WTC11 (cell line): ENCODE results near the gene ZBTB44. TPM values are rescaled to one million over a fixed set of nuclear protein-coding genes. Genes with fewer than 3 reads are reported as not detected.
"Not testable (repeated sequence)": the region's sequence is repeated elsewhere in the genome, so short reads cannot be mapped to it uniquely, and the experiment has no call there.

Source experiments
- ATAC-seq: fragments of 200-7000 bp; cut with Tn5 transposase; 2 replicates; pipeline ENCODE4 v1.10.0; 2021; ENCODE audit warnings: mild to moderate bottlenecking, moderate library complexity
- CTCF ChIA-PET: fragments of 300-600 bp; sonication (Branson Sonifier 250); formaldehyde crosslinking; loops from one replicate; lab custom pipeline; 2021; ENCODE audit warnings: antibody characterized with exemption; lab: Charles Lee
- POLR2A ChIA-PET: fragments of 350-600 bp; sonication (Branson Sonifier 250); formaldehyde crosslinking; loops from one replicate; lab custom pipeline; 2021; ENCODE audit warnings: antibody characterized with exemption; lab: Charles Lee
- DNase-seq: peaks from one replicate; pipeline ENCODE4 v3.0.0; 2021; ENCODE audit warnings: low spot score
- H3K27ac Mint-ChIP-seq: 2 replicates; pipeline ENCODE4 v1.8.0; 2021; ENCODE audit warnings: mixed read lengths
- H3K27me3 Mint-ChIP-seq: 2 replicates; pipeline ENCODE4 v1.8.0; 2021; ENCODE audit warnings: low read depth, mild to moderate bottlenecking, moderate library complexity, mixed read lengths
- H3K36me3 Mint-ChIP-seq: 2 replicates; pipeline ENCODE4 v1.8.0; 2021; ENCODE audit warnings: mixed read lengths
- H3K4me1 Mint-ChIP-seq: 2 replicates; pipeline ENCODE4 v1.8.0; 2022; ENCODE audit warnings: mixed read lengths
- H3K4me3 Mint-ChIP-seq: 2 replicates; pipeline ENCODE4 v1.8.0; 2021; ENCODE audit warnings: mild to moderate bottlenecking, moderate library complexity, mixed read lengths
- H3K9me3 Mint-ChIP-seq: 2 replicates; pipeline ENCODE4 v1.8.0; 2021; ENCODE audit warnings: mixed read lengths
- ARID4B ChIP-seq: sonication (generic); formaldehyde crosslinking; IDR thresholded peaks from 2 replicates; pipeline ENCODE4 v1.8.0; 2023; ENCODE audit warnings: missing genetic modification reagents, mild to moderate bottlenecking, borderline replicate concordance
- FOXK1 ChIP-seq: sonication (generic); formaldehyde crosslinking; IDR thresholded peaks from 2 replicates; pipeline ENCODE4 v1.8.0; 2022; ENCODE audit warnings: mild to moderate bottlenecking, moderate library complexity, missing genetic modification reagents
- GABPB1 ChIP-seq: sonication (generic); formaldehyde crosslinking; IDR thresholded peaks from 2 replicates; pipeline ENCODE4 v1.8.1; 2023; ENCODE audit warnings: mild to moderate bottlenecking, missing genetic modification reagents
- GTF2I ChIP-seq: fragments of 250-450 bp; sonication (Bioruptor Pico); conservative IDR thresholded peaks from 2 replicates; pipeline ENCODE4 v1.4.0; 2021; ENCODE audit warnings: mild to moderate bottlenecking
- HMGA2 ChIP-seq: fragments of 250-450 bp; sonication (Bioruptor Pico); IDR thresholded peaks from 2 replicates; pipeline ENCODE4 v1.4.0; 2021; ENCODE audit warnings: mild to moderate bottlenecking, moderate library complexity
- IRF2 ChIP-seq: sonication (generic); formaldehyde crosslinking; IDR thresholded peaks from 2 replicates; pipeline ENCODE4 v1.8.0; 2022; ENCODE audit warnings: low read depth, missing genetic modification reagents, borderline replicate concordance
- KAT7 ChIP-seq: sonication (generic); formaldehyde crosslinking; IDR thresholded peaks from 2 replicates; pipeline ENCODE4 v1.8.1; 2023; ENCODE audit warnings: missing genetic modification reagents, mild to moderate bottlenecking, borderline replicate concordance
- MAX ChIP-seq: sonication (generic); formaldehyde crosslinking; IDR thresholded peaks from 2 replicates; pipeline ENCODE4 v1.8.0; 2022; ENCODE audit warnings: mild to moderate bottlenecking, missing genetic modification reagents
- MXD4 ChIP-seq: fragments of 250-450 bp; sonication (Bioruptor Pico); IDR thresholded peaks from 2 replicates; pipeline ENCODE4 v1.8.0; 2021; ENCODE audit warnings: mild to moderate bottlenecking, moderate library complexity, borderline replicate concordance
- NR3C1 ChIP-seq: sonication (generic); formaldehyde crosslinking; conservative IDR thresholded peaks from 2 replicates; pipeline ENCODE4 v1.8.1; 2023; ENCODE audit warnings: low read depth, mild to moderate bottlenecking, missing genetic modification reagents
- PRDM15 ChIP-seq: sonication (generic); formaldehyde crosslinking; IDR thresholded peaks from 2 replicates; pipeline ENCODE4 v1.8.0; 2022; ENCODE audit warnings: missing genetic modification reagents
- SMAD4 ChIP-seq: sonication (generic); formaldehyde crosslinking; IDR thresholded peaks from 2 replicates; pipeline ENCODE4 v1.8.0; 2022; ENCODE audit warnings: mild to moderate bottlenecking, missing genetic modification reagents
- TCF7 ChIP-seq: sonication (generic); formaldehyde crosslinking; IDR thresholded peaks from 2 replicates; pipeline ENCODE4 v1.8.0; 2022; ENCODE audit warnings: mild to moderate bottlenecking, low read depth, missing genetic modification reagents, moderate library complexity
- ZBTB43 ChIP-seq: sonication (generic); formaldehyde crosslinking; IDR thresholded peaks from 2 replicates; pipeline ENCODE4 v1.8.1; 2023; ENCODE audit warnings: mild to moderate bottlenecking, missing genetic modification reagents
- ZNF263 ChIP-seq: sonication (generic); formaldehyde crosslinking; IDR thresholded peaks from 2 replicates; pipeline ENCODE4 v1.8.1; 2022; ENCODE audit warnings: low read depth, mild to moderate bottlenecking, moderate library complexity, missing genetic modification reagents
- total RNA-seq: library from RNA; stranded (reverse); gene quantifications from 3 replicates; pipeline ENCODE4 v1.2.3, GENCODE V29; 2021
- TF ChIP-seq, protein P1 (sequence below): sonication (generic); formaldehyde crosslinking; IDR thresholded peaks from 2 replicates; pipeline ENCODE4 v1.8.0; 2022; ENCODE audit warnings: mild to moderate bottlenecking, missing genetic modification reagents
- TF ChIP-seq, protein P2 (sequence below): sonication (generic); formaldehyde crosslinking; conservative IDR thresholded peaks from 2 replicates; pipeline ENCODE4 v1.8.1; 2023; ENCODE audit warnings: mild to moderate bottlenecking, low read depth, missing genetic modification reagents, moderate library complexity

The ZBTB44 gene
- total RNA-seq, 1 experiment from 2014 or later, result 107 TPM

- TF ChIP-seq ARID4B (CRISPR knock-in tag) (no peak), FOXK1 (no peak)
Measured at GRCh38 chr11:130282111-130282510, 32.6 kb downstream of the ZBTB44 start (continued).

- H3K36me3 Mint-ChIP-seq, H3K27ac Mint-ChIP-seq, H3K4me3 Mint-ChIP-seq, POLR2A ChIA-PET, CTCF ChIA-PET, H3K9me3 Mint-ChIP-seq, H3K27me3 Mint-ChIP-seq, ATAC-seq, DNase-seq: not testable (repeated sequence)
- TF ChIP-seq HMGA2 (CRISPR knock-in tag), result peak; percentile 14; the same call in 1 of the 2 replicates
- peaks cover 26% of the 10 kb centered on the region for H3K4me1 Mint-ChIP-seq
Measured at GRCh38 chr11:130281341-130281740, 33.4 kb downstream of the ZBTB44 start.

DNA sequence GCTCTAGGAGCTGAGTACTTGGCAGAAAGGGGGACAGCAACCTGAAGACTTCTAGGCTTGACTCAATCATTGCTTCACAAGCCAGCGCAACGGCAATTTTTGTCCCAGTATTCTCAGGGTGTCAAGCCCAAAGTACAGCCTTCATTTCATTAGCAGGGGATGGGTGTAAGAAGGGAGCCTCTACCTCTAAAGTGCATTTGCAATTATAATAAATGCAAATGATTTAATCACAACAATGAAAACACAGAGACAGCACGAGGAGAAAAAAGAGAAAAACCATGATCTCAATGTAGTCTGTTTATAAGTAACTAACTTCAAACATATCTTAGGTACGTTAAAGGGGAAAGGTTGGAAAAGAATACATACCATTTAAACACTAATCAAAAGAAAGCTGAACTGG is 34.7 kb downstream of the ZBTB44 start:
- Mint-ChIP-seq H3K27ac (peak overlapping the region; percentile 59), H3K4me3 (no peak overlapping the region), H3K4me1 (peaks cover 21% of the 10 kb centered on the region), H3K9me3 (no peaks in the 10 kb centered on the region), H3K27me3 (no peaks in the 10 kb centered on the region), H3K36me3 (peaks cover 4% of the 10 kb centered on the region; the same call in 1 of the 2 replicates)
- DNase-seq, result no peak
- ChIA-PET CTCF (no interaction called here), POLR2A (no interaction called here)
- ATAC-seq, result no peak
- TF ChIP-seq MAX (CRISPR knock-in tag), result no peak
- TF ChIP-seq, protein P1, sequence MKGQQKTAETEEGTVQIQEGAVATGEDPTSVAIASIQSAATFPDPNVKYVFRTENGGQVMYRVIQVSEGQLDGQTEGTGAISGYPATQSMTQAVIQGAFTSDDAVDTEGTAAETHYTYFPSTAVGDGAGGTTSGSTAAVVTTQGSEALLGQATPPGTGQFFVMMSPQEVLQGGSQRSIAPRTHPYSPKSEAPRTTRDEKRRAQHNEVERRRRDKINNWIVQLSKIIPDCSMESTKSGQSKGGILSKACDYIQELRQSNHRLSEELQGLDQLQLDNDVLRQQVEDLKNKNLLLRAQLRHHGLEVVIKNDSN (CRISPR knock-in tag), result no peak
- no peak for TF ChIP-seq HMGA2 (CRISPR knock-in tag)
- no peak for TF ChIP-seq ZNF263 (CRISPR knock-in tag)
- TF ChIP-seq KAT7 (CRISPR knock-in tag), result no peak
- TF ChIP-seq SMAD4 (CRISPR knock-in tag), result no peak
- no peak for TF ChIP-seq GABPB1 (CRISPR knock-in tag)
- no peak for TF ChIP-seq MXD4 (CRISPR knock-in tag)
- no peak for TF ChIP-seq IRF2 (CRISPR knock-in tag)
- no peak for TF ChIP-seq GTF2I (CRISPR knock-in tag)
- TF ChIP-seq, protein P2, sequence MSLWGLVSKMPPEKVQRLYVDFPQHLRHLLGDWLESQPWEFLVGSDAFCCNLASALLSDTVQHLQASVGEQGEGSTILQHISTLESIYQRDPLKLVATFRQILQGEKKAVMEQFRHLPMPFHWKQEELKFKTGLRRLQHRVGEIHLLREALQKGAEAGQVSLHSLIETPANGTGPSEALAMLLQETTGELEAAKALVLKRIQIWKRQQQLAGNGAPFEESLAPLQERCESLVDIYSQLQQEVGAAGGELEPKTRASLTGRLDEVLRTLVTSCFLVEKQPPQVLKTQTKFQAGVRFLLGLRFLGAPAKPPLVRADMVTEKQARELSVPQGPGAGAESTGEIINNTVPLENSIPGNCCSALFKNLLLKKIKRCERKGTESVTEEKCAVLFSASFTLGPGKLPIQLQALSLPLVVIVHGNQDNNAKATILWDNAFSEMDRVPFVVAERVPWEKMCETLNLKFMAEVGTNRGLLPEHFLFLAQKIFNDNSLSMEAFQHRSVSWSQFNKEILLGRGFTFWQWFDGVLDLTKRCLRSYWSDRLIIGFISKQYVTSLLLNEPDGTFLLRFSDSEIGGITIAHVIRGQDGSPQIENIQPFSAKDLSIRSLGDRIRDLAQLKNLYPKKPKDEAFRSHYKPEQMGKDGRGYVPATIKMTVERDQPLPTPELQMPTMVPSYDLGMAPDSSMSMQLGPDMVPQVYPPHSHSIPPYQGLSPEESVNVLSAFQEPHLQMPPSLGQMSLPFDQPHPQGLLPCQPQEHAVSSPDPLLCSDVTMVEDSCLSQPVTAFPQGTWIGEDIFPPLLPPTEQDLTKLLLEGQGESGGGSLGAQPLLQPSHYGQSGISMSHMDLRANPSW, result no peak
- no peak for TF ChIP-seq ZBTB43
- TF ChIP-seq NR3C1, result no peak
- no peak for TF ChIP-seq PRDM15 (CRISPR knock-in tag)
- TF ChIP-seq TCF7, result no peak
- TF ChIP-seq, all 79 proteins: peak for 0
